ENCODE measurements around the gene TMEM163.
"Not testable (repeated sequence)": the region's sequence is repeated elsewhere in the genome, so short reads cannot be mapped to it uniquely, and the experiment has no call there.

Gene TMEM163

GRCh38 chr2:134592377-134592776 is 126.4 kb downstream of the TMEM163 start:
- no peak for DNase-seq (ENCODE audit: low read depth)
- no peak overlapping the region for H3K4me3 ChIP-seq (ENCODE audit: low read depth, low read length)

- DNase-seq (ENCODE audit: low read depth): no peak
- no peak overlapping the region for H3K4me3 ChIP-seq (ENCODE audit: low read depth, low read length)
These were observed 127.3 kb downstream of the TMEM163 start for GRCh38 chr2:134591526-134591925.

GRCh38 chr2:134590679-134591078 is 128.1 kb downstream of the TMEM163 start:
- no peak for DNase-seq (ENCODE audit: low read depth)
- no peak overlapping the region for H3K4me3 ChIP-seq (ENCODE audit: low read depth, low read length)

- H3K4me3 ChIP-seq (ENCODE audit: low read depth, low read length): not testable (repeated sequence)
These were observed 129.4 kb downstream of the TMEM163 start for GRCh38 chr2:134589171-134590083.

GRCh38 chr2:134588556-134588955 is 130.2 kb downstream of the TMEM163 start:
- DNase-seq (ENCODE audit: low read depth): no peak
- H3K4me3 ChIP-seq (ENCODE audit: low read depth, low read length): no peak overlapping the region

More at GRCh38 chr2:134589171-134590083, 129.4 kb downstream of the TMEM163 start:
- DNase-seq (ENCODE audit: low read depth): not testable (repeated sequence)

- no peak overlapping the region for H3K4me3 ChIP-seq (ENCODE audit: low read depth, low read length)
- DNase-seq (ENCODE audit: low read depth): no peak
These were observed 132.4 kb downstream of the TMEM163 start for GRCh38 chr2:134586326-134586965.

- no peak overlapping the region for H3K4me3 ChIP-seq (ENCODE audit: low read depth, low read length)
These were observed 134.7 kb downstream of the TMEM163 start for GRCh38 chr2:134583997-134584520.

GRCh38 chr2:134583462-134583861 is 135.3 kb downstream of the TMEM163 start:
- DNase-seq (ENCODE audit: low read depth): no peak
- H3K4me3 ChIP-seq (ENCODE audit: low read depth, low read length): no peak overlapping the region

More at GRCh38 chr2:134583997-134584520, 134.7 kb downstream of the TMEM163 start:
- no peak for DNase-seq (ENCODE audit: low read depth)

- DNase-seq (ENCODE audit: low read depth): no peak
- no peak overlapping the region for H3K4me3 ChIP-seq (ENCODE audit: low read depth, low read length)
These were observed 136.3 kb downstream of the TMEM163 start for GRCh38 chr2:134582547-134582899.

GRCh38 chr2:134581877-134582546 is 136.8 kb downstream of the TMEM163 start:
- DNase-seq (ENCODE audit: low read depth): no peak
- H3K4me3 ChIP-seq (ENCODE audit: low read depth, low read length): no peak overlapping the region

- no peak for DNase-seq (ENCODE audit: low read depth)
- H3K4me3 ChIP-seq (ENCODE audit: low read depth, low read length): no peak overlapping the region
These were observed 140.5 kb downstream of the TMEM163 start for GRCh38 chr2:134578316-134578715.

GRCh38 chr2:134576478-134576877 is 142.3 kb downstream of the TMEM163 start:
- no peak for DNase-seq (ENCODE audit: low read depth)
- H3K4me3 ChIP-seq (ENCODE audit: low read depth, low read length): no peak overlapping the region

- no peak overlapping the region for H3K4me3 ChIP-seq (ENCODE audit: low read depth, low read length)
- DNase-seq (ENCODE audit: low read depth): no peak
These were observed 142.9 kb downstream of the TMEM163 start for GRCh38 chr2:134575888-134576287.

GRCh38 chr2:134574611-134575330 is 144.0 kb downstream of the TMEM163 start:
- DNase-seq (ENCODE audit: low read depth): no peak

GRCh38 chr2:134573724-134574123 is 145.1 kb downstream of the TMEM163 start:
- no peak overlapping the region for H3K4me3 ChIP-seq (ENCODE audit: low read depth, low read length)

More at GRCh38 chr2:134574611-134575330, 144.0 kb downstream of the TMEM163 start:
- H3K4me3 ChIP-seq (ENCODE audit: low read depth, low read length): no peak overlapping the region

GRCh38 chr2:134573085-134573370 is 145.8 kb downstream of the TMEM163 start:
- H3K4me3 ChIP-seq (ENCODE audit: low read depth, low read length): no peak overlapping the region
- no peak for DNase-seq (ENCODE audit: low read depth)

More at GRCh38 chr2:134573724-134574123, 145.1 kb downstream of the TMEM163 start:
- DNase-seq (ENCODE audit: low read depth): no peak

- H3K4me3 ChIP-seq (ENCODE audit: low read depth, low read length): no peak overlapping the region
- no peak for DNase-seq (ENCODE audit: low read depth)
These were observed 146.3 kb downstream of the TMEM163 start for GRCh38 chr2:134572314-134573084.

GRCh38 chr2:134570676-134571075 is 148.1 kb downstream of the TMEM163 start:
- no peak overlapping the region for H3K4me3 ChIP-seq (ENCODE audit: low read depth, low read length)
- DNase-seq (ENCODE audit: low read depth): no peak

GRCh38 chr2:134568413-134568812 is 150.4 kb downstream of the TMEM163 start:
- H3K4me3 ChIP-seq (ENCODE audit: low read depth, low read length): no peak overlapping the region
- no peak for DNase-seq (ENCODE audit: low read depth)

Measured in skeletal muscle cell (primary cell).